Measurements from ENCODE around the gene ADGB. TPM values are rescaled to one million over a fixed set of nuclear protein-coding genes. Genes with fewer than 3 reads are reported as not detected.

ADGB gene
- total RNA-seq, 1 donor from 2014 or later: 0.31 TPM

DNA sequence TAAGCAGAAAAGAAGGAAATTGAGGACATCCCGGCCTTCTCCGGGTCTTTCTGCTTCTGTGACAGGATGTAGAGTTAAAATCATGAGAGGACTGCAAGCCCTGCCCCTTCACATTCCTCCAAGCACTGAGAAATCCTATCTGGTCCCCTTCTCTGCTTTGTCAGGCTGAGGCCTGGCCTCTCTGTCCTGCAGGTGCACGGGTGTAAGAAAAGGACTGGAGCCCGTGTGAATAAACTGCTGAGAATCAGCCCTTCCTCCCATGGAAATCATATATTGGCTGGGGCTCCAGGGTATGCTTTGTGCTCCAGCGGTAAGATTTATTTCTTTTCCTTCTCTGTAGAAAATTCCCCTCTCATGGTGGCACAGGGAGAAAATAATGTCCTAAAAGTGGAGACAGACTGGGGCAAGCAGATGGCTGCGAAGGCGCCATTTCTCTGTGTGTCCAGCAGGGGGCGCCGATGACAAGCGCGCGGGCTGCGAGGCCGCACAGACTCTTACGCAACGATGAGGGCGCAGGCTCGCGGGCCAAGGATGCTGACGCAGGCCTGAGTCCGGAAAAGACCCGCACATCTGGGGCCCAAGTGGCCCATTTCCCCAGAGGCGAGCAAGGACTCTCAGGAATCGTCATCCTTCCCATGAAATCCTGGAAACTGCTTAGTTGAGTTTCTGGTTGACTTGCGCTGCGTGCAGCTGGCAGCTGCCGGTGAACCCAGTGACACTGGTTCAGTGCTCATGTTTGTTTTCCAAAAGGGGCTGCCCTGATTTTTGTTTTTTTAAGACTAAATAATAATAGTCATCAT lies 258.6 kb downstream of the ADGB start:
- H3K27me3 Mint-ChIP-seq: no peaks in the 10 kb centered on the region
- TF ChIP-seq, protein P1, sequence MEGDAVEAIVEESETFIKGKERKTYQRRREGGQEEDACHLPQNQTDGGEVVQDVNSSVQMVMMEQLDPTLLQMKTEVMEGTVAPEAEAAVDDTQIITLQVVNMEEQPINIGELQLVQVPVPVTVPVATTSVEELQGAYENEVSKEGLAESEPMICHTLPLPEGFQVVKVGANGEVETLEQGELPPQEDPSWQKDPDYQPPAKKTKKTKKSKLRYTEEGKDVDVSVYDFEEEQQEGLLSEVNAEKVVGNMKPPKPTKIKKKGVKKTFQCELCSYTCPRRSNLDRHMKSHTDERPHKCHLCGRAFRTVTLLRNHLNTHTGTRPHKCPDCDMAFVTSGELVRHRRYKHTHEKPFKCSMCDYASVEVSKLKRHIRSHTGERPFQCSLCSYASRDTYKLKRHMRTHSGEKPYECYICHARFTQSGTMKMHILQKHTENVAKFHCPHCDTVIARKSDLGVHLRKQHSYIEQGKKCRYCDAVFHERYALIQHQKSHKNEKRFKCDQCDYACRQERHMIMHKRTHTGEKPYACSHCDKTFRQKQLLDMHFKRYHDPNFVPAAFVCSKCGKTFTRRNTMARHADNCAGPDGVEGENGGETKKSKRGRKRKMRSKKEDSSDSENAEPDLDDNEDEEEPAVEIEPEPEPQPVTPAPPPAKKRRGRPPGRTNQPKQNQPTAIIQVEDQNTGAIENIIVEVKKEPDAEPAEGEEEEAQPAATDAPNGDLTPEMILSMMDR (conservative IDR thresholded peaks at IDR 0.05): peak; percentile 98

GRCh38 chr6:146857980-146858347 lies 259.2 kb downstream of the ADGB start:
- TF ChIP-seq, protein P1 (conservative IDR thresholded peaks at IDR 0.05): no peak
- no peaks in the 10 kb centered on the region for H3K9me3 Mint-ChIP-seq
- DNase-seq (ENCODE audit: extremely low spot score, unreplicated experiment): no peak
- no peaks in the 10 kb centered on the region for H3K36me3 Mint-ChIP-seq
- peaks cover 3% of the 10 kb centered on the region for H3K4me1 Mint-ChIP-seq (ENCODE audit: unreplicated experiment)
- H3K27me3 Mint-ChIP-seq: no peaks in the 10 kb centered on the region
- peak overlapping the region; percentile 84 for H3K4me3 Mint-ChIP-seq
- no peak overlapping the region for H3K27ac Mint-ChIP-seq

More for the DNA sequence above, 258.6 kb downstream of the ADGB start:
- Mint-ChIP-seq H3K9me3 (no peaks in the 10 kb centered on the region), H3K4me1 (ENCODE audit: unreplicated experiment) (peaks cover 3% of the 10 kb centered on the region), H3K36me3 (no peaks in the 10 kb centered on the region), H3K4me3 (peak overlapping the region; percentile 84), H3K27ac (no peak overlapping the region)
- DNase-seq (ENCODE audit: extremely low spot score, unreplicated experiment): peak; percentile 86

DNA sequence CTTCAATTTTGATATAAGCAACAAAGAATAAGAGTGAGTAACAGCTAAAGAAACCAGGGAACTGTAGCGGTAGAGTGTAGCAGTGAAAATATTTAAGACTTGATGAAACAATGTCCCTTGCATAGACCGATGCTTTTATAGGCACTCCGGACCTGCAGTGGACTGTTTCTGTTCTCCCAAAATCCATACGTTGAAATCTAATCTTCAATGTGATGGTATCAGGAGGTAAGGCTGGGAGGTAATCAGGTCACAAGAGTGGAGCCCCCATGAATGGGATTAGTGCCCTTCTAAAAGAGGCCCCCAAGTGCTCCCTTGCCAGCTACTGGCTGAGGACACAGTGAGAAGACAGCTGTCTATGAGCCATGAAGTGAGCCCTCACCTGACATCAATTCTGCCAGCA lies 260.4 kb downstream of the ADGB start:
- Mint-ChIP-seq H3K27me3 (no peaks in the 10 kb centered on the region), H3K9me3 (no peaks in the 10 kb centered on the region), H3K4me3 (no peak overlapping the region), H3K27ac (no peak overlapping the region), H3K36me3 (no peaks in the 10 kb centered on the region), H3K4me1 (ENCODE audit: unreplicated experiment) (peaks cover 3% of the 10 kb centered on the region)
- no peak for DNase-seq (ENCODE audit: extremely low spot score, unreplicated experiment)
- TF ChIP-seq, protein P1 (conservative IDR thresholded peaks at IDR 0.05): no peak

GRCh38 chr6:146859795-146860495 lies 261.2 kb downstream of the ADGB start:
- TF ChIP-seq, protein P1 (conservative IDR thresholded peaks at IDR 0.05): no peak
- Mint-ChIP-seq H3K27me3 (no peaks in the 10 kb centered on the region), H3K27ac (no peak overlapping the region), H3K4me3 (no peak overlapping the region), H3K36me3 (no peaks in the 10 kb centered on the region), H3K9me3 (no peaks in the 10 kb centered on the region), H3K4me1 (ENCODE audit: unreplicated experiment) (peaks cover 3% of the 10 kb centered on the region)
- DNase-seq (ENCODE audit: extremely low spot score, unreplicated experiment): no peak

DNA sequence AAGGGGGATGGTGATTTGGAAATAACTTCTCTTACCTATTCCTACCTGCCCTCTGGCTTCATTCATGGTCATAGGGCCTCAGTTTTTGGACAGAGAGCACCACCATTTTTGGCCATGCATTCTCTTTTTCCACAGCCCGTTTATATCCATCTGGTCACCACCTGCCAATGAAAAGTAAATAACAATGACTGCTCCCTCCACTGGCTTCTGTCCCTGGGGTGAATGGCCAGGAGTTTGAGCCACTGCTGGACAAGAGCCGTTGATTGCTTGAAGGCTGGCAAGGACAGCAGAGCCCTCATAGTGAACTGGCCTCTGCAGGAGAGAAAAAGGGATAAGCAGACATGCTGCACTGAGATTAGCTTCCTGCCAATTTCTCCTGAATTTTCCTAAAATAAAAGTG lies 261.8 kb downstream of the ADGB start:
- H3K9me3 Mint-ChIP-seq: no peaks in the 10 kb centered on the region
- DNase-seq (ENCODE audit: extremely low spot score, unreplicated experiment): no peak
- H3K27me3 Mint-ChIP-seq: no peaks in the 10 kb centered on the region
- no peak overlapping the region for H3K27ac Mint-ChIP-seq
- TF ChIP-seq, protein P1 (conservative IDR thresholded peaks at IDR 0.05): no peak
- H3K4me1 Mint-ChIP-seq (ENCODE audit: unreplicated experiment): peaks cover 6% of the 10 kb centered on the region
- H3K36me3 Mint-ChIP-seq: no peaks in the 10 kb centered on the region
- H3K4me3 Mint-ChIP-seq: no peak overlapping the region
